ENCODE results near the gene SNRNP48.

SNRNP48 gene

GRCh38 chr6:7639427-7639826, 49.4 kb downstream of the SNRNP48 start:
- H3K36me3 ChIP-seq (ENCODE audit: insufficient read depth): no peaks in the 10 kb centered on the region
- H2AFZ ChIP-seq (ENCODE audit: low read depth): no peak overlapping the region
- no peak overlapping the region for H3K9ac ChIP-seq
- H3K4me2 ChIP-seq: no peak overlapping the region
- H3K27me3 ChIP-seq (ENCODE audit: insufficient read depth, low read depth): no peaks in the 10 kb centered on the region
- no peaks in the 10 kb centered on the region for H4K20me1 ChIP-seq (ENCODE audit: insufficient read depth)
- H3K79me2 ChIP-seq (ENCODE audit: insufficient read depth, low read depth): no peaks in the 10 kb centered on the region
- no peaks in the 10 kb centered on the region for H3K4me1 ChIP-seq (ENCODE audit: low read depth, poor library complexity, severe bottlenecking)
- no peak overlapping the region for H3K27ac ChIP-seq
- TF ChIP-seq, protein P1, sequence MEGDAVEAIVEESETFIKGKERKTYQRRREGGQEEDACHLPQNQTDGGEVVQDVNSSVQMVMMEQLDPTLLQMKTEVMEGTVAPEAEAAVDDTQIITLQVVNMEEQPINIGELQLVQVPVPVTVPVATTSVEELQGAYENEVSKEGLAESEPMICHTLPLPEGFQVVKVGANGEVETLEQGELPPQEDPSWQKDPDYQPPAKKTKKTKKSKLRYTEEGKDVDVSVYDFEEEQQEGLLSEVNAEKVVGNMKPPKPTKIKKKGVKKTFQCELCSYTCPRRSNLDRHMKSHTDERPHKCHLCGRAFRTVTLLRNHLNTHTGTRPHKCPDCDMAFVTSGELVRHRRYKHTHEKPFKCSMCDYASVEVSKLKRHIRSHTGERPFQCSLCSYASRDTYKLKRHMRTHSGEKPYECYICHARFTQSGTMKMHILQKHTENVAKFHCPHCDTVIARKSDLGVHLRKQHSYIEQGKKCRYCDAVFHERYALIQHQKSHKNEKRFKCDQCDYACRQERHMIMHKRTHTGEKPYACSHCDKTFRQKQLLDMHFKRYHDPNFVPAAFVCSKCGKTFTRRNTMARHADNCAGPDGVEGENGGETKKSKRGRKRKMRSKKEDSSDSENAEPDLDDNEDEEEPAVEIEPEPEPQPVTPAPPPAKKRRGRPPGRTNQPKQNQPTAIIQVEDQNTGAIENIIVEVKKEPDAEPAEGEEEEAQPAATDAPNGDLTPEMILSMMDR (conservative IDR thresholded peaks at IDR 0.05; ENCODE audit: low read depth, low read length): no peak
- H3K4me3 ChIP-seq (IDR thresholded peaks at IDR 0.05; ENCODE audit: insufficient read depth, low read depth, low read length): no peak overlapping the region

GRCh38 chr6:7640016-7640415, 50.0 kb downstream of the SNRNP48 start:
- H3K4me3 ChIP-seq (IDR thresholded peaks at IDR 0.05; ENCODE audit: insufficient read depth, low read depth, low read length): no peak overlapping the region
- H3K36me3 ChIP-seq (ENCODE audit: insufficient read depth): no peaks in the 10 kb centered on the region

GRCh38 chr6:7640607-7641577, 50.9 kb downstream of the SNRNP48 start:
- Histone ChIP-seq H3K27me3 (ENCODE audit: insufficient read depth, low read depth) (no peaks in the 10 kb centered on the region; the same call in 1 of the 2 replicates), H3K9ac (no peak overlapping the region), H3K4me2 (no peak overlapping the region), H3K27ac (no peak overlapping the region), H3K79me2 (ENCODE audit: insufficient read depth, low read depth) (no peaks in the 10 kb centered on the region), H4K20me1 (ENCODE audit: insufficient read depth) (no peaks in the 10 kb centered on the region), H3K4me1 (ENCODE audit: low read depth, poor library complexity, severe bottlenecking) (no peaks in the 10 kb centered on the region), H3K36me3 (ENCODE audit: insufficient read depth) (no peaks in the 10 kb centered on the region), H3K4me3 (IDR thresholded peaks at IDR 0.05; ENCODE audit: insufficient read depth, low read depth, low read length) (no peak overlapping the region), H2AFZ (ENCODE audit: low read depth) (no peak overlapping the region)
- TF ChIP-seq, protein P1 (conservative IDR thresholded peaks at IDR 0.05; ENCODE audit: low read depth, low read length): no peak

More at GRCh38 chr6:7640016-7640415, 50.0 kb downstream of the SNRNP48 start:
- H3K27me3 ChIP-seq (ENCODE audit: insufficient read depth, low read depth): no peaks in the 10 kb centered on the region
- H4K20me1 ChIP-seq (ENCODE audit: insufficient read depth): no peaks in the 10 kb centered on the region
- H3K9ac ChIP-seq: no peak overlapping the region
- H3K4me1 ChIP-seq (ENCODE audit: low read depth, poor library complexity, severe bottlenecking): no peaks in the 10 kb centered on the region
- H2AFZ ChIP-seq (ENCODE audit: low read depth): no peak overlapping the region
- TF ChIP-seq, protein P1 (conservative IDR thresholded peaks at IDR 0.05; ENCODE audit: low read depth, low read length): no peak
- H3K4me2 ChIP-seq: no peak overlapping the region
- no peaks in the 10 kb centered on the region for H3K79me2 ChIP-seq (ENCODE audit: insufficient read depth, low read depth)
- no peak overlapping the region for H3K27ac ChIP-seq

- TF ChIP-seq, protein P1 (conservative IDR thresholded peaks at IDR 0.05; ENCODE audit: low read depth, low read length): no peak
- H2AFZ ChIP-seq (ENCODE audit: low read depth): no peak overlapping the region
- no peak overlapping the region for H3K9ac ChIP-seq
- no peak overlapping the region for H3K4me3 ChIP-seq (IDR thresholded peaks at IDR 0.05; ENCODE audit: insufficient read depth, low read depth, low read length)
- H3K79me2 ChIP-seq (ENCODE audit: insufficient read depth, low read depth): no peaks in the 10 kb centered on the region
- no peak overlapping the region for H3K4me2 ChIP-seq
- peaks cover 10% of the 10 kb centered on the region for H3K4me1 ChIP-seq (ENCODE audit: low read depth, poor library complexity, severe bottlenecking)
- H3K27me3 ChIP-seq (ENCODE audit: insufficient read depth, low read depth): no peaks in the 10 kb centered on the region; the same call in 1 of the 2 replicates
- no peak overlapping the region for H3K27ac ChIP-seq
- H4K20me1 ChIP-seq (ENCODE audit: insufficient read depth): no peaks in the 10 kb centered on the region
- H3K36me3 ChIP-seq (ENCODE audit: insufficient read depth): no peaks in the 10 kb centered on the region
Measured at GRCh38 chr6:7642791-7643190, 52.8 kb downstream of the SNRNP48 start.

Data from KMS-11 (cell line).